ENCODE results near the gene TMUB2. TPM values are rescaled to one million over a fixed set of nuclear protein-coding genes. Genes with fewer than 3 reads are reported as not detected.
"Not testable (repeated sequence)": the region's sequence is repeated elsewhere in the genome, so short reads cannot be mapped to it uniquely, and the experiment has no call there.

Gene TMUB2
- total RNA-seq, 2 experiments from 2014 or later, result 21.3 to 25.9 TPM

DNA sequence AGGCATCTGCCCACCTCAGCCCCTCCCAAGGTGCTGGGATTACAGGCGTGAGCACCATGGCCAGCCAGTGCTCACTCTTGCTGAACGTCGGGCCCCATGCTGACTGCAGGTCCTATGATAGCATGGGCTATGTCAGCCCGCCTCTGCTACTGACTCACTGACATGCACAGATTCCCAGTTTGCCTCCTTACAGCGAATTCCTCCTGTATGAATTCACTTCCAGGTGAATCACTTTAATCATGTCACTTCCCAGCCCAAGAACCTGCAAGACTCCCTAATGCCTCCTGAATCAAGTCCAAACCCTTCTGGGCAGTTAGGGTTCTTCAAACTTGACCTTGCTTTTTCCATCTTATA lies 48.8 kb downstream of the TMUB2 start:
- ChIA-PET POLR2A (no interaction called here), CTCF (ENCODE audit: unreplicated experiment) (no interaction called here)
- Histone ChIP-seq H3K4me3 (ENCODE audit: low read depth, low read length, poor library complexity, severe bottlenecking) (no peak overlapping the region), H3K79me2 (ENCODE audit: insufficient read depth, low read depth, low read length) (no peaks in the 10 kb centered on the region), H2AFZ (ENCODE audit: low read length) (no peak overlapping the region), H3K4me2 (ENCODE audit: low read length) (no peak overlapping the region), H4K20me1 (ENCODE audit: insufficient read depth, low read length) (no peaks in the 10 kb centered on the region), H3K9me3 (ENCODE audit: low read length) (no peaks in the 10 kb centered on the region), H3K36me3 (ENCODE audit: insufficient read depth, low read length) (no peaks in the 10 kb centered on the region), H3K4me1 (ENCODE audit: insufficient read depth, low read length, poor library complexity, severe bottlenecking) (no peaks in the 10 kb centered on the region), H3K27ac (ENCODE audit: low read depth, low read length, poor library complexity, severe bottlenecking) (no peak overlapping the region), H3K9me2 (ENCODE audit: insufficient read depth, low read length) (no peaks in the 10 kb centered on the region)
- no peak for DNase-seq (ENCODE audit: low spot score)
- intact Hi-C loops (cut with micrococcal nuclease; ENCODE audit: unreplicated experiment), result no loop called here
- BruUV-seq (replicated peaks), result no TSS peak
- TF ChIP-seq, protein P1, sequence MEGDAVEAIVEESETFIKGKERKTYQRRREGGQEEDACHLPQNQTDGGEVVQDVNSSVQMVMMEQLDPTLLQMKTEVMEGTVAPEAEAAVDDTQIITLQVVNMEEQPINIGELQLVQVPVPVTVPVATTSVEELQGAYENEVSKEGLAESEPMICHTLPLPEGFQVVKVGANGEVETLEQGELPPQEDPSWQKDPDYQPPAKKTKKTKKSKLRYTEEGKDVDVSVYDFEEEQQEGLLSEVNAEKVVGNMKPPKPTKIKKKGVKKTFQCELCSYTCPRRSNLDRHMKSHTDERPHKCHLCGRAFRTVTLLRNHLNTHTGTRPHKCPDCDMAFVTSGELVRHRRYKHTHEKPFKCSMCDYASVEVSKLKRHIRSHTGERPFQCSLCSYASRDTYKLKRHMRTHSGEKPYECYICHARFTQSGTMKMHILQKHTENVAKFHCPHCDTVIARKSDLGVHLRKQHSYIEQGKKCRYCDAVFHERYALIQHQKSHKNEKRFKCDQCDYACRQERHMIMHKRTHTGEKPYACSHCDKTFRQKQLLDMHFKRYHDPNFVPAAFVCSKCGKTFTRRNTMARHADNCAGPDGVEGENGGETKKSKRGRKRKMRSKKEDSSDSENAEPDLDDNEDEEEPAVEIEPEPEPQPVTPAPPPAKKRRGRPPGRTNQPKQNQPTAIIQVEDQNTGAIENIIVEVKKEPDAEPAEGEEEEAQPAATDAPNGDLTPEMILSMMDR (conservative IDR thresholded peaks at IDR 0.05; ENCODE audit: low read length), result no peak
- no peak for TF ChIP-seq EZH2phosphoT487 (IDR thresholded peaks at IDR 0.05; ENCODE audit: borderline replicate concordance, low read depth, low read length)

DNA sequence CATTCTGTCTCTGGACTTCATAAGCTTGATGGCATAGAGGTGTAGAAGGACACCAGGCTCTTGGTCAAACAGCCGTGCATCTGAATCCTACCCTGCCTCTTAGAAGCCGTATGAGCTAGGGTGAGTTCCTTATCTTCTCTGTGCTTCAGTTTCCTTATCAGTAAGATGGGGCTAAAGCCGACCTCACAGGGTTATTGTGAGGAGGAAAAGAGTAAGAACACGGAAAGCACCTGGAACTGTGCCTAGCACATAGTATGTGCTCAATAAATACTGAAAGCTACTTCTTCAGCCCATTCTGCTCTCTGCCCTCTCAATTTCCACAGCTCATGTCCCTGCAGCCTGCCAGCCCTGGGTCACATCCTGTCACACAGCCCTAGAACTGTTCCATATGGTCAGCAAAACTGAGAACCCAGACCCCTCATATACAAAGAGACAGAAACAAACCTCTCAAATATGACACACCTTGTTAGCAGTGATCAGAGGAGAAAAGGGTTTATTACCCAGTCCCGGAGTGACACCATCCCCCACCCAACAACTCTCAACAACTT lies 49.7 kb downstream of the TMUB2 start:
- intact Hi-C loops (cut with micrococcal nuclease; ENCODE audit: unreplicated experiment), result no loop called here
- Histone ChIP-seq H2AFZ (ENCODE audit: low read length) (no peak overlapping the region), H3K27ac (ENCODE audit: low read depth, low read length, poor library complexity, severe bottlenecking) (no peak overlapping the region), H3K9me3 (ENCODE audit: low read length) (no peaks in the 10 kb centered on the region), H3K4me3 (ENCODE audit: low read depth, low read length, poor library complexity, severe bottlenecking) (no peak overlapping the region), H3K4me1 (ENCODE audit: insufficient read depth, low read length, poor library complexity, severe bottlenecking) (peaks cover 7% of the 10 kb centered on the region), H3K4me2 (ENCODE audit: low read length) (no peak overlapping the region), H3K36me3 (ENCODE audit: insufficient read depth, low read length) (no peaks in the 10 kb centered on the region), H3K9me2 (ENCODE audit: insufficient read depth, low read length) (no peaks in the 10 kb centered on the region), H4K20me1 (ENCODE audit: insufficient read depth, low read length) (no peaks in the 10 kb centered on the region), H3K79me2 (ENCODE audit: insufficient read depth, low read depth, low read length) (no peaks in the 10 kb centered on the region)
- no TSS peak for BruUV-seq (replicated peaks)
- CTCF ChIA-PET (ENCODE audit: unreplicated experiment), result no interaction called here
- no peak for TF ChIP-seq EZH2phosphoT487 (IDR thresholded peaks at IDR 0.05; ENCODE audit: borderline replicate concordance, low read depth, low read length)
- TF ChIP-seq, protein P1 (conservative IDR thresholded peaks at IDR 0.05; ENCODE audit: low read length), result no peak
- POLR2A ChIA-PET, result no interaction called here
- DNase-seq (ENCODE audit: low spot score), result no peak

DNA sequence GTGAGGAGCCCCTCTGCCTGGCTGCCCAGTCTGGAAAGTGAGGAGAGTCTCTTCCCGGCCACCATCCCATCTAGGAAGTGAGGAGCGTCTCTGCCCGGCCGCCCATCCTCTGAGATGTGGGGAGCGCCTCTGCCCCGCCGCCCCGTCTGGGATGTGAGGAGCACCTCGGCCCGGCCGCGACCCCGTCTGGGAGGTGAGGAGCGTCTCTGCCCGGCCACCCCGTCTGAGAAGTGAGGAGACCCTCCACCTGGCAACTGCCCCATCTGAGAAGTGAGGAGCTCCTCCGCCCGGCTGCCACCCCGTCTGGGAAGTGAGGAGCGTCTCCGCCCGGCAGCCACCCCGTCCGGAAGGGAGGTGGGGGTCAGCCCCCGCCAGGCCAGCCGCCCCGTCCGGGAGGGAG lies 51.1 kb downstream of the TMUB2 start:
- H4K20me1 ChIP-seq (ENCODE audit: insufficient read depth, low read length); H3K36me3 ChIP-seq (ENCODE audit: insufficient read depth, low read length); intact Hi-C loops (cut with micrococcal nuclease; ENCODE audit: unreplicated experiment); H3K4me3 ChIP-seq (ENCODE audit: low read depth, low read length, poor library complexity, severe bottlenecking); H3K27ac ChIP-seq (ENCODE audit: low read depth, low read length, poor library complexity, severe bottlenecking); H2AFZ ChIP-seq (ENCODE audit: low read length); H3K9me2 ChIP-seq (ENCODE audit: insufficient read depth, low read length); H3K4me2 ChIP-seq (ENCODE audit: low read length); H3K79me2 ChIP-seq (ENCODE audit: insufficient read depth, low read depth, low read length); CTCF ChIA-PET (ENCODE audit: unreplicated experiment); DNase-seq (ENCODE audit: low spot score); BruUV-seq (replicated peaks); H3K9me3 ChIP-seq (ENCODE audit: low read length); POLR2A ChIA-PET: not testable (repeated sequence)
- peaks cover 13% of the 10 kb centered on the region for H3K4me1 ChIP-seq (ENCODE audit: insufficient read depth, low read length, poor library complexity, severe bottlenecking)
